SK-N-SH treated with all-trans-retinoic acid at 6 μM for 48 hours (cell line): ENCODE measurements around the gene LRRK1.

Source experiments
- CSDC2 ChIP-seq: fragments of 250-450 bp; sonication (Bioruptor Pico); IDR thresholded peaks from 2 replicates; pipeline ENCODE4 v1.5.0; 2020; ENCODE audit warnings: mild to moderate bottlenecking, moderate library complexity
- GLIS3 ChIP-seq: fragments of 250-450 bp; sonication (Bioruptor Pico); IDR thresholded peaks from 2 replicates; pipeline ENCODE4 v1.5.0; 2020; ENCODE audit warnings: mild to moderate bottlenecking, moderate library complexity
- PATZ1 ChIP-seq: fragments of 250-450 bp; sonication (Bioruptor Pico); IDR thresholded peaks from 2 replicates; pipeline ENCODE4 v1.8.0; 2020; ENCODE audit warnings: mild to moderate bottlenecking, moderate library complexity, borderline replicate concordance
- RARB ChIP-seq: fragments of 250-450 bp; sonication (Bioruptor Pico); IDR thresholded peaks from 2 replicates; pipeline ENCODE4 v1.8.0; 2021; ENCODE audit warnings: mild to moderate bottlenecking, moderate library complexity
- TF ChIP-seq, protein P1 (sequence below): fragments of 250-450 bp; sonication (Bioruptor Pico); IDR thresholded peaks from 2 replicates; pipeline ENCODE4 v1.5.1; 2020; ENCODE audit warnings: low read depth, mild to moderate bottlenecking, moderate library complexity

DNA sequence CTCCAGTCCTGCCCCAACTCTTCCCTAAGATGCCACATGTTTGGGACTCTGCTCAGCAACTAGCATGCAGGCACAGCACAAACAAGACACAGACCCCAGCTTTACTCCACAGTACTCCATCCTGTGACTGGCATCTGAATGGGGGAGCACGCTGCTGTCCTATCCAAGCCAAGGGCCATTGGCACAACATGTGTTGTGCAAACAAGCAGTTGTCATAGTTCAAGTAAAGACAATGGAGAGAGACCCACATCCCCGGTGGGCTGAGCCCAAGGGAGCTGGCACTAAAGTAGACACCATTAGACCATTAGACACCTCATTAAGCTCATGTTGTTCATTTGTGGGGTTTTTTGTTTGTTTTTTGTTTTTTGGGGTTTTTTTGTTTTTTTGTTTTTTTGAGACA lies 200.0 kb downstream of the LRRK1 start:
- no peak for TF ChIP-seq CSDC2
- TF ChIP-seq RARB (CRISPR knock-in tag), result no peak
- no peak for TF ChIP-seq GLIS3 (CRISPR knock-in tag)
- TF ChIP-seq, protein P1, sequence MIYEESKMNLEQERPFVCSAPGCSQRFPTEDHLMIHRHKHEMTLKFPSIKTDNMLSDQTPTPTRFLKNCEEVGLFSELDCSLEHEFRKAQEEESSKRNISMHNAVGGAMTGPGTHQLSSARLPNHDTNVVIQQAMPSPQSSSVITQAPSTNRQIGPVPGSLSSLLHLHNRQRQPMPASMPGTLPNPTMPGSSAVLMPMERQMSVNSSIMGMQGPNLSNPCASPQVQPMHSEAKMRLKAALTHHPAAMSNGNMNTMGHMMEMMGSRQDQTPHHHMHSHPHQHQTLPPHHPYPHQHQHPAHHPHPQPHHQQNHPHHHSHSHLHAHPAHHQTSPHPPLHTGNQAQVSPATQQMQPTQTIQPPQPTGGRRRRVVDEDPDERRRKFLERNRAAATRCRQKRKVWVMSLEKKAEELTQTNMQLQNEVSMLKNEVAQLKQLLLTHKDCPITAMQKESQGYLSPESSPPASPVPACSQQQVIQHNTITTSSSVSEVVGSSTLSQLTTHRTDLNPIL, result no peak
- no peak for TF ChIP-seq PATZ1 (CRISPR knock-in tag)
